HG02678 (cell line): ENCODE results near the gene CDH11.

ENCODE experiments used
- ATAC-seq: cut with Tn5 transposase; IDR thresholded peaks from one replicate; pipeline ENCODE4 v1.9.1; 2021; ENCODE audit warnings: mild to moderate bottlenecking, moderate library complexity; ENCODE audit not compliant: unreplicated experiment

The CDH11 gene

DNA sequence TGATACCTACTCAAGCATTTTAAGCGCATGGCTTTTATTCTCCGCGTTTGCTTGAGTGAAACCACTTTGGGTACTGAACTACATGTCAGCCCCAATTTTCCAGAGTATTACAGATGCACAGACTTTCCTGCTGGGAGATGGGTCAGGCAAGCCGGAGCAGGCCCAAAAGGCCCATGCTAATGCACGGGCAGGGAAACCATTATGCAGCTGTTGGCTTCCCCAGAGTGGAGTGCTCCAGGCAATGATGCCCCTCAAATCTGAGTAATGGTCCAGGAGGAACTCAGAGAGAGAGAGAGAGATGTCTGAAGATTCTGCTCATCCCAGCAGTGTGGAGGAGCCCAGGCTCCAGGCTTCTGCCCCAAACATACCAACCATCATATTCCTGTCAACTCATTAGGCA lies 80.2 kb downstream of the CDH11 start:
- no peak for ATAC-seq

- ATAC-seq, result no peak
These were observed 83.8 kb downstream of the CDH11 start for GRCh38 chr16:65038100-65038499.

- ATAC-seq, result no peak
These were observed 84.3 kb downstream of the CDH11 start for GRCh38 chr16:65037556-65037955.

DNA sequence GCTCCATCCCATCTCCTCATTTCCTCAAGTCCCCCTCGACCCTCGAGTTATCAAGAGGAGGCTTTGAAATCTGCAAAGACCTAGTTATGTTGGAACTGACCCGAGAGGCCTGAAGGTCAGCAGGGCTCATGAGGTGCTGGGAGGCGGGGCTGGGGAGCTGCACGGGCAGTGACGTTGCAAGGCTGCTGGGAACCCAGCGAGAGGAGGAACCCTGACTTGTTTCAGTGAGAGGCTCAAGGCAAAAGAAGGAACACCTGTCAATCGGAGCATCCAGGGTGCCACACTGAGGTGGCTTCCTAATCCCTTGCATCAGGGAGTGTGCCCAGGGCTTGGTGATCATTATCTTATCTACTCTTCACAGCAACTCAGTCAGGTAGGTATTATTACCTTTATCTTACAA lies 86.9 kb downstream of the CDH11 start:
- no peak for ATAC-seq

DNA sequence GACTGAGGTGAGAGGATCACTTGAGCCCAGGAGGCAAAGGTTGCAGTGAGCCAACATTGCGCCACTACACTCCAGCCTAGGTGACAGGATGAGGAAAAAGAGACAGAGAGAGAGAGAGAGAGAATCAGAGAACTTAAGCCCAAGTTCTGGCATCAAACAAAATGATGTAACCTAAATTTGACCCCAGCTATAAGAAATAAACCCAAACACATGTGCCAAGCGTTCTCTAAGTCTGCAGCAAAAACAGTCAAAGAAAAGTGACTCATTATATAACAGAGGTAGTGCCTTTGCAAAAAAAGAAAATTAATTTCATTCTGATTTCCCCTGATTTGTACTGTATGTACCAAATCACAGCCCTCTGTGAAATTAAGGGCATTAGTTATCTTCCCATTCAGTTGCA lies 89.5 kb downstream of the CDH11 start:
- ATAC-seq, result no peak

DNA sequence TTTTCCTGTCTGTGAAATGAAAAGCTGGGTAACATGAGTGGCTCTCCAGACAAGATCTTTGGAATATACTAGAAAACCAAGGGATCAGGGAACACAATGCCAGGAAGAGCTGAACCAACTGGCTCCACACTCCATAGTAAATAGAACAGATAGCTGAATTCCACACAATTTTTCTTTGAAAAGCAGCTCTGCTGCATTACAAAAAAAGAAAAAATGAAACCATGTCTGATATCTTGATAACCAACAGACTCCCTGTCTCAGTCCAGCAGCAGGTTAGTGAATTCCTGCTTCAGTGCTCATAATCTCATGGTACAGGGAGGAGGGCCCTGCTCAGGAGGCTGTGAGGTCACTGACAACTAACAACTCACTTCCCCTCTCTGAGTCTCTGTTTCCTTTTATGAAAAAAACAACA lies 97.1 kb downstream of the CDH11 start:
- no peak for ATAC-seq

DNA sequence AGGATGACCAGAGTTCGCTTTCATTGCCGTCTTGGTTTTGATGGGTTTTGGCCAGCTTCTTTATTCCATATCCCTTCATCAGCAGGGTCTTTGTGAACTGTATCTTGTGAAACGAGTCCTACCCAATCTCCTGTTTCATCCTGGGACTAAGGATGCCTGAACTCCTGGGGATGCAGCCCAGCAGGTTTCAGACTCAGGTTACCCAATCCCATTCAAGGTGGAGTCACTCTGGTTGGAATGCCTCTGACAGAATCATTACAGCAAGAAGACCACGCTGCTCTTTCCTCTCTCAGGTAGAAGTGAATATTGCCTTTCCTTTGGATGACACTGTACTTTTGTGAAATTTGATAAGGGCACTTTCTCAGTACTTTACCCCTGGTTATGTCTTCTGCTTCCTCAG lies 98.1 kb downstream of the CDH11 start:
- no peak for ATAC-seq

DNA sequence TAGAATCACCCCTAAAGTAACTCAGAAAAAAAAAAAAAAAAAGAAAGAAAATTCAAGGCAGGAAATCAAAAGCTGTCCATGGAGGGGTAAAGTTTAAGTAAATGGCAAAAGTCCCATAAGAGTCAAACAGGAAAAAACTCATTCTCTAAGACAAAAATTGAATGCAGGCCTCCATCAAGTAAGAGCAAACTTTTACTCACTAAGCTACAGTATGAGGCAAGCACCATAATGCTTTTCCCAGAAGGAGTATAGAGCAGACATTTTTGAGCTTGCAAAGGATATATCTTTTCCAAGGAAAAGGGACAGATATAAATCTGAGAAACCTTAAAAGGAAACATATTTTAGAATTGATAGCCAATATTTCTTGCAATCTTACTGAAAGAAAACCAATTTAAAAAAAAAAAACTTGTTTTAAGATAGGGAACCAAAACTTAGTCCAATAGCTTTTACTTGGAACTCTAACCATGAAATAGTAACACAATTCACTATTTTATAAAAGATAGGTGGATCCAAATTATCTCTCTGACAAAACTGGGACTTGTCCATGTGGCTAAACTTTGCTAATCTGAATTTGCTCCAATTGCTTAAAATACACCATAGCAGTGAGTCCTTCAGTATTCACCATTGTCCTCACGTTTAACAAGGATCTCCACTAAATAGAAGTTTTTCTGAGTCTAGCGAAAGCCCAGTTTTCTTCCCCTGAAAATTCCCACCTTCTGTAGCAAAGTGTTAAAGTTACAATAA lies 99.8 kb downstream of the CDH11 start:
- ATAC-seq, result no peak

- ATAC-seq, result no peak
These were observed 105.1 kb downstream of the CDH11 start for GRCh38 chr16:65016754-65017153.

- no peak for ATAC-seq
These were observed 106.3 kb downstream of the CDH11 start for GRCh38 chr16:65015599-65015998.

- no peak for ATAC-seq
These were observed 109.5 kb downstream of the CDH11 start for GRCh38 chr16:65012357-65012756.

DNA sequence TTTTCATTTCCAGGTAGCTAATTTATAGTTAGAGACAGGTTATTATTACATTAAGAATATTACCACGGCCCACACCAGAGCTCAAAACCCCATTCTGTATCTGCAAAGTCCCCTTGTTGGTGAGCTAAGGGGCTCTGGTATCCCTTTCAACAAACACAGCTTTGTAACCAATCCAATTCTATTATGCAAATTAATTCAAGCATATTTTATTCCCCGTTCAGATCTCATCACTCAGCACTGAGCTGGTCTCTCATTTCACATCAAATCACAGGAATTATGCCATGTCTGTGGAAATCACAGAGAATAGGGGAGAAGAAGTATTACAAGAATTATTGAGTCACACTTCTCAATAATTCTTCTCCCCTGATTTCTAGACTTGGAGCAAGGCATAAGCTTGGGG lies 111.7 kb downstream of the CDH11 start:
- ATAC-seq, result no peak

- no peak for ATAC-seq
These were observed 116.2 kb downstream of the CDH11 start for GRCh38 chr16:65005696-65006095.

GRCh38 chr16:65004570-65004969 lies 117.3 kb downstream of the CDH11 start:
- no peak for ATAC-seq

DNA sequence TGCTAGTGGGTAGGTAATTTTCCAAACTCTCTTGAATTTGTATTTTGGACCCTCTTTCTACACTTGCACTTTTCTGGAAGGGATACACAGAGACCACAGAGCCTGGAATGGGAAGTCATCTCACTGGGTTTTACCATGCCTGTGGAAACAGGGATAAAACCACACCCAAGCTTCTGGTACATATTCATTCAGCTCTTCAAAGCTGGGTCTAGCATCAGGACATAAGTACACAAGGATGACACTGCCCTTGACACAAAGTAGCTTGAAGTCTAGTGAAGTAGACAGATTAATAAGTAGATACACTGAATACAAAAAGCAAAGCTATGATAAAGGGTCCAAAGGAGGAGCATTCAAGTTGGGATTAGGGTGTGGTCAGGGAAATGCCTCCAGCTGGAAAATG lies 118.2 kb downstream of the CDH11 start:
- ATAC-seq, result no peak

DNA sequence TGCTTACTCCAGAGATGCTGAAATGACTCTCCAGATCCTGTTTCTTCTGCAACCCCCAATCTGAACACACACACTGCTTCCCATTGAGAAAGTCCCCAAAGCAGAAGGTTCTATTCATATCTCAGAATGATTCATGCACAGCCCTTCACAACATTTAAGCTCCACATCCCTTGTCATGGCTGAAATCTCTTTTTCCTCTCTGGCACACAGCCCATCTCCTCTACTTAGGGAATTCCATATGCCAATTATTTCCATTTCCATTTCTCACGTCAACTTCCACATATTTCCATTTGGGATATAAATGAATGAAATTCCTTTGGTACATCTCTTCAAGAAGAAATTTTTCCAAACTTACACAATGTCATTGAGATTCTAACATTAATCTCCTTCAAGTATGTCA lies 119.6 kb downstream of the CDH11 start:
- ATAC-seq, result no peak

DNA sequence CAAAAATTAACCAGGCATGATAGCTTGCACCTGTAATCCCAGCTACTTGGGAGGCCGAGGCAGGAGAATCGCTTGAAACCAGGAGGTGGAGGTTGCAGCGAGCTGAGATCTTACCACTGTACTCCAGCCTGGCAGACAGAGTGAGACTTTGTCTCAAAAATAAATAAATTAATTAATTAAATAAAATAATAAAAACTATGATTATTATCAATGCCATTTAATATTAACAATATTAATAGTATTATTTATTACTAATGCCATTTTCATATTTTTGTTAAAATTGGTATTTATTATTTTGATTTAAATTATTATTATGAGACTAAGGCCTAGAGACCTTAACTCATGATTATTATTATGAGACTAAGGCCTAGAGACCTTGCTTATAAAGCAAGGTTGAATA lies 121.2 kb downstream of the CDH11 start:
- no peak for ATAC-seq

DNA sequence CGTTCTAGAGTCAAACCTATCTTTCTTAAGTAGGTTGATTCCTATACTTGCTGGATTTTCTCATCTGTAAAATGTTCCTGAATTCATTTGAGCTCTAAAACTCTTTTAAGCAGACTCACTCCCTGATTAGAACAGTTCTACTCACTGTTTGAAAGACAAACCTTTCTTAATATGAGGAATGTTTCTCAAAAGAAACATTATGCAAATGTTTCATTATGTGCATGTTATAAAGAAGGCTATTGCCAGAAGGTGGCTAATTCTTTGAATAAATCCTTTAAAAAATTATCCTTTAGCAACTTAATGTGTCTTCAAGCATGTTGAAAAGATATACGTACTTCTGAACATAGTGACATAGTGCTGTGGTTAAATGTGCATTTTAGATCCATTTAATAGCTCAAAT lies 124.1 kb downstream of the CDH11 start:
- no peak for ATAC-seq

GRCh38 chr16:64997121-64997520 lies 124.7 kb downstream of the CDH11 start:
- no peak for ATAC-seq

- ATAC-seq, result no peak
These were observed 125.2 kb downstream of the CDH11 start for GRCh38 chr16:64996641-64997040.

- no peak for ATAC-seq
These were observed 128.4 kb downstream of the CDH11 start for GRCh38 chr16:64993464-64993863.

GRCh38 chr16:64991001-64991400 lies 130.9 kb downstream of the CDH11 start:
- no peak for ATAC-seq

GRCh38 chr16:64990101-64990500 lies 131.8 kb downstream of the CDH11 start:
- ATAC-seq, result no peak
